KMS-11 (cell line): ENCODE results near the gene ST14.

Experiments used
- H2AFZ ChIP-seq: fragments of 200-600 bp; sonication (generic); 2 replicates; pipeline ENCODE4 v1.6.1; 2016; ENCODE audit warnings: antibody characterized with exemption, mixed run types, low read depth
- H3K27ac ChIP-seq: fragments of 200-600 bp; sonication (generic); 2 replicates; pipeline ENCODE4 v1.6.1; 2016; ENCODE audit warnings: mild to moderate bottlenecking, mixed run types
- H3K27me3 ChIP-seq: fragments of 200-600 bp; sonication (generic); 2 replicates; pipeline ENCODE4 v1.6.1; 2017; ENCODE audit warnings: mild to moderate bottlenecking, low read depth, mixed run types, moderate library complexity; ENCODE audit not compliant: insufficient read depth
- H3K36me3 ChIP-seq: fragments of 200-600 bp; sonication (generic); 2 replicates; pipeline ENCODE4 v1.6.1; 2017; ENCODE audit warnings: mild to moderate bottlenecking, mixed run types; ENCODE audit not compliant: insufficient read depth
- H3K4me1 ChIP-seq: fragments of 200-600 bp; sonication (generic); 2 replicates; pipeline ENCODE4 v1.6.1; 2016; ENCODE audit warnings: mild to moderate bottlenecking, low read depth, mixed run types; ENCODE audit not compliant: poor library complexity, severe bottlenecking
- H3K4me2 ChIP-seq: fragments of 200-600 bp; sonication (generic); 2 replicates; pipeline ENCODE4 v1.7.0; 2016; ENCODE audit warnings: mild to moderate bottlenecking, mixed run types
- H3K4me3 ChIP-seq: fragments of 200-600 bp; sonication (generic); IDR thresholded peaks from 2 replicates; pipeline ENCODE4 v1.6.1; 2017; ENCODE audit warnings: low read depth, low read length, mixed read lengths; ENCODE audit not compliant: insufficient read depth
- H3K79me2 ChIP-seq: fragments of 200-600 bp; sonication (generic); 2 replicates; pipeline ENCODE4 v1.6.1; 2016; ENCODE audit warnings: low read depth, mixed run types; ENCODE audit not compliant: insufficient read depth
- H3K9ac ChIP-seq: fragments of 200-600 bp; sonication (generic); 2 replicates; pipeline ENCODE4 v1.6.1; 2016; ENCODE audit warnings: mild to moderate bottlenecking, mixed run types
- H4K20me1 ChIP-seq: fragments of 200-600 bp; sonication (generic); 2 replicates; pipeline ENCODE4 v1.6.1; 2016; ENCODE audit warnings: mild to moderate bottlenecking, mixed run types; ENCODE audit not compliant: insufficient read depth
- TF ChIP-seq, protein P1 (sequence below): fragments of 200-600 bp; sonication (generic); conservative IDR thresholded peaks from 2 replicates; pipeline ENCODE4 v1.6.1; 2017; ENCODE audit warnings: low read depth, mild to moderate bottlenecking, antibody characterized with exemption, low read length, moderate library complexity, mixed read lengths

ST14 gene

DNA sequence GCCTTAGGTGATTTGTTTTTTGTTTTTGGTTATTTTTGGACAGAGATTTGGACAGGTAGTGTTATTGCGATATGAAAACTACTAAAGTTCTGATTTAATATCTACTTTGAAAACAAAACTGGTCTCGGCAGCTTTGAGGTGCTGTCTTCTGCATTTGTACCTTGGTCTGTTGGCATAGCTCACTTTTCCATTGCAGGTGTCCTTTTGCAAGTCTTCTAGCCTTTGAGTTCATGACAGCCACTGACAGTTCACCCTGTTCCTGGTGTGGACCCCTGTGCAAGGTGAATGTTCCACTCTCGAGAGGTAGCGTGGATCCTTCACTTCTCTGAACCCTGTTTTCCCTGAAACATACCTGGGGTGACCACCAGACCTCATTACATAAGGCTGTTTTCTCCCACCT is 44.9 kb upstream of the ST14 start:
- H3K4me2 ChIP-seq, result no peak overlapping the region

DNA sequence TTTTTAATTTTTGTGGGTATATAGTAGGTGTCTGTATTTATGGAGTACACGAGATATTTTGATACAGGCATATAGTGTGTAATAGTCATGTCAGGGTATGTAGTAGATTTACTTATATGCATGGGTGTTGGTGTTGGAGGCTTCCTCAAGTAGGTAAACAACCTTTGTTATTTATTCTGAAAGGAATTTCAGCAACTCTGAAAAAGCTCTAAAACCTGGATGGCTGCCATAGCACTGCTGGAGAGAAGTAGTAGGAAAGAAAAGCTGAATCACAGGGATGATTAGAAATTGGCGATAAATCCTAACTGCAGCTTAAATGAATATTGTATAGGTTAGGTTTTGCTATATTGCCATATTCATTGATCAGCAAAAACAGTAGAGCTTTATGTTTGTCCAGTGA is 44.4 kb upstream of the ST14 start:
- H3K4me1 ChIP-seq, result peaks cover 28% of the 10 kb centered on the region
- H3K4me2 ChIP-seq, result no peak overlapping the region
- H3K79me2 ChIP-seq, result no peaks in the 10 kb centered on the region
- no peak overlapping the region for H3K4me3 ChIP-seq
- no peaks in the 10 kb centered on the region for H3K36me3 ChIP-seq
- no peaks in the 10 kb centered on the region for H4K20me1 ChIP-seq
- H2AFZ ChIP-seq, result no peak overlapping the region
- H3K9ac ChIP-seq, result no peak overlapping the region
- TF ChIP-seq, protein P1, sequence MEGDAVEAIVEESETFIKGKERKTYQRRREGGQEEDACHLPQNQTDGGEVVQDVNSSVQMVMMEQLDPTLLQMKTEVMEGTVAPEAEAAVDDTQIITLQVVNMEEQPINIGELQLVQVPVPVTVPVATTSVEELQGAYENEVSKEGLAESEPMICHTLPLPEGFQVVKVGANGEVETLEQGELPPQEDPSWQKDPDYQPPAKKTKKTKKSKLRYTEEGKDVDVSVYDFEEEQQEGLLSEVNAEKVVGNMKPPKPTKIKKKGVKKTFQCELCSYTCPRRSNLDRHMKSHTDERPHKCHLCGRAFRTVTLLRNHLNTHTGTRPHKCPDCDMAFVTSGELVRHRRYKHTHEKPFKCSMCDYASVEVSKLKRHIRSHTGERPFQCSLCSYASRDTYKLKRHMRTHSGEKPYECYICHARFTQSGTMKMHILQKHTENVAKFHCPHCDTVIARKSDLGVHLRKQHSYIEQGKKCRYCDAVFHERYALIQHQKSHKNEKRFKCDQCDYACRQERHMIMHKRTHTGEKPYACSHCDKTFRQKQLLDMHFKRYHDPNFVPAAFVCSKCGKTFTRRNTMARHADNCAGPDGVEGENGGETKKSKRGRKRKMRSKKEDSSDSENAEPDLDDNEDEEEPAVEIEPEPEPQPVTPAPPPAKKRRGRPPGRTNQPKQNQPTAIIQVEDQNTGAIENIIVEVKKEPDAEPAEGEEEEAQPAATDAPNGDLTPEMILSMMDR, result no peak
- no peaks in the 10 kb centered on the region for H3K27me3 ChIP-seq
- no peak overlapping the region for H3K27ac ChIP-seq

More for the DNA sequence above, 44.9 kb upstream of the ST14 start:
- no peak overlapping the region for H2AFZ ChIP-seq
- H3K79me2 ChIP-seq, result no peaks in the 10 kb centered on the region
- H3K4me1 ChIP-seq, result peaks cover 28% of the 10 kb centered on the region
- no peaks in the 10 kb centered on the region for H3K27me3 ChIP-seq
- TF ChIP-seq, protein P1, result no peak
- no peak overlapping the region for H3K27ac ChIP-seq
- no peaks in the 10 kb centered on the region for H3K36me3 ChIP-seq
- no peak overlapping the region for H3K4me3 ChIP-seq
- H4K20me1 ChIP-seq, result no peaks in the 10 kb centered on the region
- H3K9ac ChIP-seq, result no peak overlapping the region

DNA sequence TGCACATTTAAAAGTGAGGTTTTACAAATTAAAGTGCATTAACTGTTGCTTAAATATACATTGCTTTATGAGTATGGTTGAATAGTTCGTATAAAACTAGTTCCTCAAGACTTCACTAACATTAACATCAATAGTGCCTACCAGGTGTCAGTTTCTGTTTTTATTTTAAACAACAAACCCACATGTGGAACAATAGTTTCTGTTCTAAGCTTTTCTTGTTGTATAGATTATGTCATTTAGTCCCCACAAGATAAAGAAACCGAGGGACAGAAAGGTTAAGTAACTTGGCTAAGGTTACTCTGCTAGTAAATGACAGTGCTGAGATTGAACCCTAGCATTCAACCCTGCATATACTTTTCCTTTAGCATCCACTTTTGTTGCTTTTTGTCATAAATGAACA is 41.4 kb upstream of the ST14 start:
- TF ChIP-seq, protein P1, result no peak
- Histone ChIP-seq H2AFZ (no peak overlapping the region), H3K4me1 (peaks cover 28% of the 10 kb centered on the region), H3K27ac (no peak overlapping the region; the same call in 1 of the 2 replicates), H3K79me2 (no peaks in the 10 kb centered on the region), H3K4me3 (no peak overlapping the region), H4K20me1 (no peaks in the 10 kb centered on the region), H3K36me3 (no peaks in the 10 kb centered on the region), H3K27me3 (no peaks in the 10 kb centered on the region), H3K4me2 (peak overlapping the region; percentile 57), H3K9ac (no peak overlapping the region)

DNA sequence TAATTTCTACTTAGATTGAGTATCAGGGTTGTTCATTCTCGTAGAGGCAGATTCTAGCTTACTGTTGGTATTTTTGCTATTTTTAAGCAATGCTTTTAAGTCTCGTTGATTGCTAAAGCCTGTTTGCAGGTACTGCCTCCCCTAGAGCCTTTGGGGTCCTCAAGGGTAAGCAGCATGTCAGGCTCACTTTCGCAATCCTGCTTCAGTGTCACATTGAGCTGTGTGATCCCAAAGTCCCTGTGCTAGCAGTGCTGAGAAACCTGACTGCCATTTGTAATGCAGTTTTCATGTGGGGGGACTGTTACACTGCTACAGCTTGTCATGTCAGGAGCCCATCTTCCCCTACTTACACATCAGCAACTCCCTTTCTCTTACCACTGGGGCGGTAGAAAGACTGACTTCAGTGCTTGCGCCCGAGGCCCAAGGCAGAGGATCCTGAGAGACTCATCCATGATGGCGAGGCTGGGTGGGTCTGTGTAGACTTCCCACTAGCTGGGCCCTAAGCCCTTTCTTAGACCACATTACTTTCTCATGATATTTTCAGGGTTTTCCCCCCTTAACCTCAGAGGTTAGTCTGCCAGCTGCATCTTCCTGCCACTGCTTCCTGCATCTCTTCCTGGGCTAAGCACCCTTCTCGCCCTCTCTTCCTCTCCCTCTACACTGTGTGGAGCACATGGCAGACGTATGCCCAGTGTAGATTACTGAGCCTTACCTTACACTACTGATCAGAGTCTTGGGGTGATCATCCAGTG is 40.8 kb upstream of the ST14 start:
- TF ChIP-seq, protein P1, result no peak
- no peak overlapping the region for H2AFZ ChIP-seq
- H3K4me3 ChIP-seq, result no peak overlapping the region
- no peaks in the 10 kb centered on the region for H4K20me1 ChIP-seq
- no peaks in the 10 kb centered on the region for H3K27me3 ChIP-seq
- H3K9ac ChIP-seq, result no peak overlapping the region
- H3K4me1 ChIP-seq, result peaks cover 28% of the 10 kb centered on the region
- no peaks in the 10 kb centered on the region for H3K79me2 ChIP-seq
- no peaks in the 10 kb centered on the region for H3K36me3 ChIP-seq
- H3K27ac ChIP-seq, result no peak overlapping the region; the same call in 1 of the 2 replicates
- peak overlapping the region; percentile 57 for H3K4me2 ChIP-seq
